ENCODE data around the gene METRNL. TPM values are rescaled to one million over a fixed set of nuclear protein-coding genes. Genes with fewer than 3 reads are reported as not detected.

Gene METRNL
- total RNA-seq, 1 experiment from 2014 or later = 58.7 TPM

GRCh38 chr17:83088909-83089308 lies 9.5 kb downstream of the METRNL start (continued):
- no peak for TF ChIP-seq POLR2AphosphoS5 (IDR thresholded peaks at IDR 0.05; ENCODE audit: low read depth, low read length)

- H3K36me3 ChIP-seq (ENCODE audit: control insufficient read depth in 1 of 2, insufficient read depth in 2 of 2, low read length in 2 of 2) = peaks cover 10 to 26% of the 10 kb centered on the region in 2 experiments; a peak in 3 of 4 replicates
- no peak overlapping the region for H3K9ac ChIP-seq (ENCODE audit: low read length)
- H3K4me1 ChIP-seq (ENCODE audit: control insufficient read depth in 1 of 2, insufficient read depth in 2 of 2, low read length in 2 of 2) = peaks cover under 1 to 1% of the 10 kb centered on the region in 2 experiments; a peak in 2 of 4 replicates
- H2AFZ ChIP-seq (ENCODE audit: low read depth, low read length, poor library complexity, severe bottlenecking) = no peak overlapping the region
- DNase-seq (ENCODE audit: low read depth, low spot score) (no peak), ATAC-seq (no peak; the same call in 1 of the 2 replicates)
- H4K20me1 ChIP-seq (ENCODE audit: insufficient read depth) = no peaks in the 10 kb centered on the region
- peaks cover 69% of the 10 kb centered on the region for H3K79me2 ChIP-seq (ENCODE audit: insufficient read depth, low read length)
- H3K9me2 ChIP-seq (ENCODE audit: insufficient read depth) = no peaks in the 10 kb centered on the region
- intact Hi-C loops (cut with micrococcal nuclease) = no loop called here
- H3K4me2 ChIP-seq (ENCODE audit: low read length) = no peak overlapping the region
- H3K4me3 ChIP-seq (replicated peaks in 1 of 2; ENCODE audit: low read depth in 1 of 2, low read length in 2 of 2) = no peak overlapping the region
- ChIA-PET RAD21 (ENCODE audit: low non-redundant PET in 1 of 2, low total read pairs in 2 of 2, uncharacterized antibody in 2 of 2, unreplicated experiment in 2 of 2) (no interaction called here), POLR2A (no interaction called here), CTCF (no interaction called here)
- BruUV-seq (replicated peaks) = no TSS peak
- no peaks in the 10 kb centered on the region for H3K9me3 ChIP-seq (ENCODE audit: control insufficient read depth in 1 of 2, insufficient read depth in 1 of 2, low read depth in 1 of 2, low read length in 2 of 2)
- H3K27ac ChIP-seq (ENCODE audit: low read depth, low read length) = no peak overlapping the region
- H3K27me3 ChIP-seq (ENCODE audit: insufficient read depth, low read length) = no peaks in the 10 kb centered on the region
- TF ChIP-seq ELF1 (IDR thresholded peaks at IDR 0.05; ENCODE audit: borderline replicate concordance, low read depth) (no peak), FOSL1 (IDR thresholded peaks at IDR 0.05; ENCODE audit: low read depth) (no peak), EGR1 (IDR thresholded peaks at IDR 0.05; ENCODE audit: low read depth) (no peak), ATF3 (IDR thresholded peaks at IDR 0.05) (no peak), EZH2 (IDR thresholded peaks at IDR 0.05) (no peak), ZFX (IDR thresholded peaks at IDR 0.05) (no peak), RAD21 (IDR thresholded peaks at IDR 0.05; ENCODE audit: low read depth) (no peak), TCF7L2 (IDR thresholded peaks at IDR 0.05; ENCODE audit: borderline replicate concordance, extremely low read depth, insufficient read depth, insufficient read length) (no peak), CEBPB (IDR thresholded peaks at IDR 0.05; ENCODE audit: low read depth) (no peak), YY1 (IDR thresholded peaks at IDR 0.05; ENCODE audit: extremely low read depth, insufficient replicate concordance, low read depth, low read length) (no peak), POLR2AphosphoS5 (IDR thresholded peaks at IDR 0.05; ENCODE audit: low read depth, low read length) (no peak), SIN3A (IDR thresholded peaks at IDR 0.05; ENCODE audit: low read depth) (no peak), ZBTB33 (IDR thresholded peaks at IDR 0.05; ENCODE audit: extremely low read depth, insufficient replicate concordance, low read length) (no peak), CBX3 (IDR thresholded peaks at IDR 0.05; ENCODE audit: low read depth) (no peak), SRF (IDR thresholded peaks at IDR 0.05; ENCODE audit: low read depth) (no peak)
- TF ChIP-seq, protein P1, sequence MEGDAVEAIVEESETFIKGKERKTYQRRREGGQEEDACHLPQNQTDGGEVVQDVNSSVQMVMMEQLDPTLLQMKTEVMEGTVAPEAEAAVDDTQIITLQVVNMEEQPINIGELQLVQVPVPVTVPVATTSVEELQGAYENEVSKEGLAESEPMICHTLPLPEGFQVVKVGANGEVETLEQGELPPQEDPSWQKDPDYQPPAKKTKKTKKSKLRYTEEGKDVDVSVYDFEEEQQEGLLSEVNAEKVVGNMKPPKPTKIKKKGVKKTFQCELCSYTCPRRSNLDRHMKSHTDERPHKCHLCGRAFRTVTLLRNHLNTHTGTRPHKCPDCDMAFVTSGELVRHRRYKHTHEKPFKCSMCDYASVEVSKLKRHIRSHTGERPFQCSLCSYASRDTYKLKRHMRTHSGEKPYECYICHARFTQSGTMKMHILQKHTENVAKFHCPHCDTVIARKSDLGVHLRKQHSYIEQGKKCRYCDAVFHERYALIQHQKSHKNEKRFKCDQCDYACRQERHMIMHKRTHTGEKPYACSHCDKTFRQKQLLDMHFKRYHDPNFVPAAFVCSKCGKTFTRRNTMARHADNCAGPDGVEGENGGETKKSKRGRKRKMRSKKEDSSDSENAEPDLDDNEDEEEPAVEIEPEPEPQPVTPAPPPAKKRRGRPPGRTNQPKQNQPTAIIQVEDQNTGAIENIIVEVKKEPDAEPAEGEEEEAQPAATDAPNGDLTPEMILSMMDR (IDR thresholded peaks at IDR 0.05 in 2 of 3, conservative IDR thresholded peaks at IDR 0.05 in 1 of 3; ENCODE audit: borderline replicate concordance in 1 of 3, insufficient read depth in 1 of 3, low read depth in 2 of 3, low read length in 2 of 3) = no peak
- TF ChIP-seq, protein P2, sequence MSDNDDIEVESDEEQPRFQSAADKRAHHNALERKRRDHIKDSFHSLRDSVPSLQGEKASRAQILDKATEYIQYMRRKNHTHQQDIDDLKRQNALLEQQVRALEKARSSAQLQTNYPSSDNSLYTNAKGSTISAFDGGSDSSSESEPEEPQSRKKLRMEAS (IDR thresholded peaks at IDR 0.05) = no peak
Observed at GRCh38 chr17:83089328-83090132, 10.1 kb downstream of the METRNL start.
